ENCODE results near the gene ZNF319. TPM values are rescaled to one million over a fixed set of nuclear protein-coding genes. Genes with fewer than 3 reads are reported as not detected.

Gene ZNF319
- total and polyA plus RNA-seq, 2 of the 13 experiments (the other 11 are each of a cell fraction or from before 2014, with no cell fraction given) = 2.4 to 3.6 TPM

GRCh38 chr16:57984443-57985203 lies 15.8 kb downstream of the ZNF319 start:
- DNase-seq (ENCODE audit: low spot score) (peak; percentile 57), ATAC-seq (peak; percentile 77), FAIRE-seq (no peak)
- Histone ChIP-seq H3K36me3 (replicated peaks in 1 of 2; ENCODE audit: control insufficient read depth in 1 of 2, insufficient read depth in 2 of 2, low read length in 2 of 2) (no peaks in the 10 kb centered on the region), H3K9ac (ENCODE audit: insufficient read depth, low read depth, low read length) (no peak overlapping the region), H3K4me3 (replicated peaks in 1 of 3; ENCODE audit: insufficient read depth in 1 of 3, low read depth in 2 of 3, low read length in 3 of 3) (peak overlapping the region; percentile 33 to 51 (median 34); a peak in 4 of 6 replicates), H3K79me2 (ENCODE audit: insufficient read depth, low read length) (no peaks in the 10 kb centered on the region), H3K9me3 (ENCODE audit: low read length) (no peaks in the 10 kb centered on the region), H3K4me1 (ENCODE audit: insufficient read depth, low read length) (peaks cover 25% of the 10 kb centered on the region), H4K20me1 (ENCODE audit: insufficient read depth, low read length) (no peaks in the 10 kb centered on the region), H3K4me2 (ENCODE audit: low read depth, low read length) (peak overlapping the region; percentile 58), H2AFZ (ENCODE audit: low read length) (no peak overlapping the region), H3K27ac (ENCODE audit: extremely low read length, insufficient read depth, low read length) (no peak overlapping the region), H3K27me3 (ENCODE audit: control insufficient read depth in 1 of 2, insufficient read depth in 2 of 2, low read length in 2 of 2) (peaks cover 3 to 37% of the 10 kb centered on the region in 2 experiments; a peak in 3 of 5 replicates)
- ChIA-PET POLR2A (no interaction called here), CTCF (ENCODE audit: low intra/inter-chr PET ratio, low total read pairs) (no interaction called here)
- BruUV-seq (replicated peaks) = no TSS peak
- 38% methylated on average over 52 of the region's 64 CpGs for WGBS (ENCODE audit: low lambda C conversion rate)
- intact Hi-C loops (cut with micrococcal nuclease; ENCODE audit: unreplicated experiment) = no loop called here
- in situ Hi-C loops (cut with HindIII; ENCODE audit: extremely low pct_ligation_motif_present, low pct_unique_long_range_greater_than_20kb) = no loop called here
- TF ChIP-seq HOXD1 (CRISPR knock-in tag; IDR thresholded peaks at IDR 0.05) = peak; percentile 52; the same call in 1 of the 2 replicates
- TF ChIP-seq MXD1 (CRISPR knock-in tag; IDR thresholded peaks at IDR 0.05) = peak; percentile 36; the same call in 1 of the 2 replicates
- peak; percentile 16; the same call in 1 of the 2 replicates for TF ChIP-seq HDAC1 (CRISPR knock-in tag; IDR thresholded peaks at IDR 0.05)
- TF ChIP-seq ZMYM3 (CRISPR knock-in tag; IDR thresholded peaks at IDR 0.05) = no peak
- TF ChIP-seq IKZF4 (CRISPR knock-in tag; IDR thresholded peaks at IDR 0.05; ENCODE audit: borderline replicate concordance, low read depth, not compliant biosample characterization) = no peak
- peak; percentile 51; the same call in 1 of the 2 replicates for TF ChIP-seq ZBTB4 (CRISPR knock-in tag; IDR thresholded peaks at IDR 0.05; ENCODE audit: borderline replicate concordance)
- TF ChIP-seq ZBTB49 (CRISPR knock-in tag; IDR thresholded peaks at IDR 0.05; ENCODE audit: borderline replicate concordance) = no peak
- peak; percentile 3; the same call in 1 of the 2 replicates for TF ChIP-seq MEIS2 (CRISPR knock-in tag; IDR thresholded peaks at IDR 0.05)
- no peak for TF ChIP-seq ZNF547 (CRISPR knock-in tag; IDR thresholded peaks at IDR 0.05)
- TF ChIP-seq ELK4 (CRISPR knock-in tag; IDR thresholded peaks at IDR 0.05; ENCODE audit: borderline replicate concordance) = no peak
- TF ChIP-seq SAP130 (CRISPR knock-in tag; IDR thresholded peaks at IDR 0.05; ENCODE audit: low read depth) = peak; percentile 27; the same call in 1 of the 2 replicates
- TF ChIP-seq ZNF572 (CRISPR knock-in tag; IDR thresholded peaks at IDR 0.05) = no peak
- TF ChIP-seq ARNT2 (CRISPR knock-in tag; IDR thresholded peaks at IDR 0.05; ENCODE audit: low read depth) = 0 out of 2 replicates have a peak, but pooled peaks have one; percentile 20
- 0 out of 2 replicates have a peak, but pooled peaks have one; percentile 21 for TF ChIP-seq DR1 (CRISPR knock-in tag; IDR thresholded peaks at IDR 0.05)
- TF ChIP-seq ZNF253 (CRISPR knock-in tag; IDR thresholded peaks at IDR 0.05; ENCODE audit: borderline replicate concordance) = peak; percentile 55; the same call in 1 of the 2 replicates
- TF ChIP-seq GPN1 (CRISPR knock-in tag; IDR thresholded peaks at IDR 0.05; ENCODE audit: borderline replicate concordance) = no peak
